WTC11 (cell line): ENCODE measurements around the gene PROCA1. TPM values are rescaled to one million over a fixed set of nuclear protein-coding genes. Genes with fewer than 3 reads are reported as not detected.
A peak's percentile ranks its signal among the peaks of the same experiment; 100 is the strongest.

Experiments used
- ATAC-seq: fragments of 200-7000 bp; cut with Tn5 transposase; 2 replicates; pipeline ENCODE4 v1.10.0; 2021; ENCODE audit warnings: mild to moderate bottlenecking, moderate library complexity
- CTCF ChIA-PET: fragments of 300-600 bp; sonication (Branson Sonifier 250); formaldehyde crosslinking; loops from one replicate; lab custom pipeline; 2021; ENCODE audit warnings: antibody characterized with exemption; lab: Charles Lee
- POLR2A ChIA-PET: fragments of 350-600 bp; sonication (Branson Sonifier 250); formaldehyde crosslinking; loops from one replicate; lab custom pipeline; 2021; ENCODE audit warnings: antibody characterized with exemption; lab: Charles Lee
- DNase-seq: peaks from one replicate; pipeline ENCODE4 v3.0.0; 2021; ENCODE audit warnings: low spot score
- H3K27ac Mint-ChIP-seq: 2 replicates; pipeline ENCODE4 v1.8.0; 2021; ENCODE audit warnings: mixed read lengths
- H3K27me3 Mint-ChIP-seq: 2 replicates; pipeline ENCODE4 v1.8.0; 2021; ENCODE audit warnings: low read depth, mild to moderate bottlenecking, moderate library complexity, mixed read lengths
- H3K36me3 Mint-ChIP-seq: 2 replicates; pipeline ENCODE4 v1.8.0; 2021; ENCODE audit warnings: mixed read lengths
- H3K4me1 Mint-ChIP-seq: 2 replicates; pipeline ENCODE4 v1.8.0; 2022; ENCODE audit warnings: mixed read lengths
- H3K4me3 Mint-ChIP-seq: 2 replicates; pipeline ENCODE4 v1.8.0; 2021; ENCODE audit warnings: mild to moderate bottlenecking, moderate library complexity, mixed read lengths
- H3K9me3 Mint-ChIP-seq: 2 replicates; pipeline ENCODE4 v1.8.0; 2021; ENCODE audit warnings: mixed read lengths
- ATF6 ChIP-seq: sonication (generic); formaldehyde crosslinking; IDR thresholded peaks from 2 replicates; pipeline ENCODE4 v1.8.1; 2023; ENCODE audit warnings: mild to moderate bottlenecking, missing genetic modification reagents
- CTCF ChIP-seq: fragments of 200-600 bp; IDR thresholded peaks from 2 replicates; pipeline ENCODE4 v1.8.0; 2022; ENCODE audit warnings: antibody characterized with exemption
- ELF4 ChIP-seq: sonication (generic); formaldehyde crosslinking; IDR thresholded peaks from 2 replicates; pipeline ENCODE4 v1.8.1; 2022; ENCODE audit warnings: low read depth, mild to moderate bottlenecking, moderate library complexity, missing genetic modification reagents
- FOXP1 ChIP-seq: sonication (generic); formaldehyde crosslinking; IDR thresholded peaks from 2 replicates; pipeline ENCODE4 v1.8.0; 2022; ENCODE audit warnings: missing genetic modification reagents, mild to moderate bottlenecking, moderate library complexity, borderline replicate concordance
- FOXP4 ChIP-seq: sonication (generic); formaldehyde crosslinking; IDR thresholded peaks from 2 replicates; pipeline ENCODE4 v1.8.0; 2022; ENCODE audit warnings: mild to moderate bottlenecking, missing genetic modification reagents
- KAT7 ChIP-seq: sonication (generic); formaldehyde crosslinking; IDR thresholded peaks from 2 replicates; pipeline ENCODE4 v1.8.1; 2023; ENCODE audit warnings: missing genetic modification reagents, mild to moderate bottlenecking, borderline replicate concordance
- MAX ChIP-seq: sonication (generic); formaldehyde crosslinking; IDR thresholded peaks from 2 replicates; pipeline ENCODE4 v1.8.0; 2022; ENCODE audit warnings: mild to moderate bottlenecking, missing genetic modification reagents
- MLX ChIP-seq: sonication (generic); formaldehyde crosslinking; IDR thresholded peaks from 2 replicates; pipeline ENCODE4 v1.8.1; 2023; ENCODE audit warnings: mild to moderate bottlenecking, missing genetic modification reagents, moderate library complexity
- MXD4 ChIP-seq: fragments of 250-450 bp; sonication (Bioruptor Pico); IDR thresholded peaks from 2 replicates; pipeline ENCODE4 v1.8.0; 2021; ENCODE audit warnings: mild to moderate bottlenecking, moderate library complexity, borderline replicate concordance
- NFYB ChIP-seq: sonication (generic); formaldehyde crosslinking; conservative IDR thresholded peaks from 2 replicates; pipeline ENCODE4 v1.8.0; 2022; ENCODE audit warnings: low read depth, missing genetic modification reagents
- NR3C1 ChIP-seq: sonication (generic); formaldehyde crosslinking; conservative IDR thresholded peaks from 2 replicates; pipeline ENCODE4 v1.8.1; 2023; ENCODE audit warnings: low read depth, mild to moderate bottlenecking, missing genetic modification reagents
- RELA ChIP-seq: sonication (generic); formaldehyde crosslinking; IDR thresholded peaks from 2 replicates; pipeline ENCODE4 v1.8.1; 2022; ENCODE audit warnings: missing genetic modification reagents, mild to moderate bottlenecking, borderline replicate concordance
- SOX15 ChIP-seq: fragments of 250-450 bp; sonication (Bioruptor Pico); IDR thresholded peaks from 2 replicates; pipeline ENCODE4 v1.9.0; 2021; ENCODE audit warnings: mild to moderate bottlenecking
- USF1 ChIP-seq: sonication (generic); formaldehyde crosslinking; IDR thresholded peaks from 2 replicates; pipeline ENCODE4 v1.8.0; 2022; ENCODE audit warnings: mild to moderate bottlenecking, missing genetic modification reagents
- USF2 ChIP-seq: sonication (generic); formaldehyde crosslinking; IDR thresholded peaks from 2 replicates; pipeline ENCODE4 v1.8.1; 2023; ENCODE audit warnings: mild to moderate bottlenecking, missing genetic modification reagents, moderate library complexity
- ZMAT4 ChIP-seq: fragments of 250-450 bp; sonication (Bioruptor Pico); IDR thresholded peaks from 2 replicates; pipeline ENCODE4 v1.9.0; 2021; ENCODE audit warnings: mild to moderate bottlenecking
- ZNF138 ChIP-seq: sonication (generic); formaldehyde crosslinking; conservative IDR thresholded peaks from 2 replicates; pipeline ENCODE4 v1.8.1; 2022; ENCODE audit warnings: mild to moderate bottlenecking, moderate library complexity, missing genetic modification reagents
- total RNA-seq: library from RNA; stranded (reverse); gene quantifications from 3 replicates; pipeline ENCODE4 v1.2.3, GENCODE V29; 2021

Gene PROCA1
- total RNA-seq, 1 experiment from 2014 or later = 28.4 TPM

GRCh38 chr17:28684963-28685362, 26.7 kb downstream of the PROCA1 start (continued):
- TF ChIP-seq ZMAT4 (no peak), ELF4 (CRISPR knock-in tag) (no peak), USF1 (CRISPR knock-in tag) (no peak), RELA (CRISPR knock-in tag) (no peak)

GRCh38 chr17:28682655-28683054, 29.0 kb downstream of the PROCA1 start:
- POLR2A ChIA-PET = no interaction called here
- no peak overlapping the region for H3K4me3 Mint-ChIP-seq
- peaks cover 81% of the 10 kb centered on the region for H3K36me3 Mint-ChIP-seq
- DNase-seq = no peak
- H3K4me1 Mint-ChIP-seq = no peaks in the 10 kb centered on the region
- no peak for ATAC-seq
- no peaks in the 10 kb centered on the region for H3K27me3 Mint-ChIP-seq
- CTCF ChIA-PET = interaction anchor here (1.8 kb wide), 1 partner anchor 38 kb away, joined by 4 read pairs; the partner anchor contains the start of gene BLTP2
- TF ChIP-seq USF2 (CRISPR knock-in tag) (no peak), SOX15 (CRISPR knock-in tag) (no peak), MLX (no peak)
- H3K27ac Mint-ChIP-seq = no peak overlapping the region
- no peaks in the 10 kb centered on the region for H3K9me3 Mint-ChIP-seq

GRCh38 chr17:28675980-28676379, 35.7 kb downstream of the PROCA1 start:
- H3K36me3 Mint-ChIP-seq = peaks cover 78% of the 10 kb centered on the region
- ATAC-seq (peak; percentile 57), DNase-seq (no peak)
- no peak for TF ChIP-seq MXD4
- no peak for TF ChIP-seq MAX
- no peak for TF ChIP-seq FOXP4 (CRISPR knock-in tag)
- TF ChIP-seq NR3C1 (CRISPR knock-in tag) = no peak
- no peak for TF ChIP-seq ZNF138 (CRISPR knock-in tag)
- 0 out of 2 replicates have a peak, but pooled peaks have one; percentile 6 for TF ChIP-seq CTCF
- POLR2A ChIA-PET = no interaction called here
- H3K4me1 Mint-ChIP-seq = no peaks in the 10 kb centered on the region
- no peaks in the 10 kb centered on the region for H3K27me3 Mint-ChIP-seq
- no peaks in the 10 kb centered on the region for H3K9me3 Mint-ChIP-seq
- no peak overlapping the region for H3K4me3 Mint-ChIP-seq
- no peak overlapping the region for H3K27ac Mint-ChIP-seq
- CTCF ChIA-PET = interaction anchor here (2.8 kb wide), 1 partner anchor 31 kb away, joined by 11 read pairs; the partner anchor contains the start of gene BLTP2

GRCh38 chr17:28675490-28675889, 36.2 kb downstream of the PROCA1 start:
- H3K4me1 Mint-ChIP-seq = no peaks in the 10 kb centered on the region
- ATAC-seq (no peak), DNase-seq (no peak)
- H3K9me3 Mint-ChIP-seq = no peaks in the 10 kb centered on the region
- peaks cover 79% of the 10 kb centered on the region for H3K36me3 Mint-ChIP-seq
- no peak overlapping the region for H3K27ac Mint-ChIP-seq
- POLR2A ChIA-PET = no interaction called here
- no peak overlapping the region for H3K4me3 Mint-ChIP-seq
- no peaks in the 10 kb centered on the region for H3K27me3 Mint-ChIP-seq
- CTCF ChIA-PET = interaction anchor here (2.8 kb wide), 1 partner anchor 31 kb away, joined by 11 read pairs; the partner anchor contains the start of gene BLTP2
- TF ChIP-seq KAT7 (CRISPR knock-in tag) (no peak), NFYB (no peak), ATF6 (no peak), FOXP1 (CRISPR knock-in tag) (no peak)
